GM18526 (cell line): Measurements from ENCODE around the gene CNOT11.

Source experiments
- POLR2A ChIP-seq: IDR thresholded peaks from 3 replicates; pipeline ENCODE4 v1.6.1; 2011; ENCODE audit not compliant: insufficient read length; ENCODE audit errors: extremely low read depth

CNOT11 gene

GRCh38 chr2:101272045-101272784, 19.5 kb downstream of the CNOT11 start:
- no peak for TF ChIP-seq POLR2A

- no peak for TF ChIP-seq POLR2A
Measured at GRCh38 chr2:101273056-101273455, 20.4 kb downstream of the CNOT11 start.

GRCh38 chr2:101274142-101274541, 21.5 kb downstream of the CNOT11 start:
- TF ChIP-seq POLR2A: no peak

- no peak for TF ChIP-seq POLR2A
Measured at GRCh38 chr2:101277111-101277510, 24.4 kb downstream of the CNOT11 start.

- TF ChIP-seq POLR2A: no peak
Measured at GRCh38 chr2:101278925-101279324, 26.2 kb downstream of the CNOT11 start.

GRCh38 chr2:101281482-101281881, 28.8 kb downstream of the CNOT11 start:
- no peak for TF ChIP-seq POLR2A

- no peak for TF ChIP-seq POLR2A
Measured at GRCh38 chr2:101282980-101283379, 30.3 kb downstream of the CNOT11 start.

- TF ChIP-seq POLR2A: no peak
Measured at GRCh38 chr2:101286684-101287083, 34.0 kb downstream of the CNOT11 start.

- no peak for TF ChIP-seq POLR2A
Measured at GRCh38 chr2:101287303-101287702, 34.6 kb downstream of the CNOT11 start.

GRCh38 chr2:101290711-101291110, 38.0 kb downstream of the CNOT11 start:
- TF ChIP-seq POLR2A: no peak

- TF ChIP-seq POLR2A: no peak
Measured at GRCh38 chr2:101291973-101292372, 39.3 kb downstream of the CNOT11 start.

GRCh38 chr2:101293544-101293943, 40.9 kb downstream of the CNOT11 start:
- TF ChIP-seq POLR2A: no peak

GRCh38 chr2:101294861-101295260, 42.2 kb downstream of the CNOT11 start:
- no peak for TF ChIP-seq POLR2A

- TF ChIP-seq POLR2A: no peak
Measured at GRCh38 chr2:101295895-101296294, 43.2 kb downstream of the CNOT11 start.

GRCh38 chr2:101296371-101296770, 43.7 kb downstream of the CNOT11 start:
- TF ChIP-seq POLR2A: no peak

- TF ChIP-seq POLR2A: no peak
Measured at GRCh38 chr2:101297383-101297782, 44.7 kb downstream of the CNOT11 start.

GRCh38 chr2:101299604-101300003, 46.9 kb downstream of the CNOT11 start:
- TF ChIP-seq POLR2A: no peak
